Natural killer cell (primary cell): Measurements from ENCODE around the gene LDAH. TPM values are rescaled to one million over a fixed set of nuclear protein-coding genes. Genes with fewer than 3 reads are reported as not detected.

Experiments
- ATAC-seq, 3 donors: fragments of 150-1000 bp in 2 of 3; fragments of 200-7000 bp in 1 of 3; cut with Tn5 transposase; 1 replicate in 1 of 3; 2 replicates in 2 of 3; pipeline ENCODE4 v1.10.0; 2021; ENCODE audit warnings: mild to moderate bottlenecking in 2 of 3, moderate library complexity in 2 of 3
- DNase-seq, 2 donors: peaks; one replicate each; pipeline versions ENCODE4 v3.0.0 to v3.0.0-alpha.2; 2013 to 2021; ENCODE audit warnings: mixed read lengths in 1 of 2
- H3K27ac ChIP-seq: one replicate; pipeline ENCODE4 v1.5.1; 2013; ENCODE audit warnings: mild to moderate bottlenecking, low read length
- H3K27me3 ChIP-seq: one replicate; pipeline ENCODE4 v1.6.1; 2013; ENCODE audit warnings: low read length; ENCODE audit not compliant: control insufficient read depth, insufficient read depth
- H3K36me3 ChIP-seq: one replicate; pipeline ENCODE4 v1.6.1; 2013; ENCODE audit warnings: low read length; ENCODE audit not compliant: control insufficient read depth, insufficient read depth
- H3K4me1 ChIP-seq: one replicate; pipeline ENCODE4 v1.6.1; 2013; ENCODE audit warnings: low read length; ENCODE audit not compliant: control insufficient read depth, insufficient read depth
- H3K4me3 ChIP-seq: one replicate; pipeline ENCODE4 v1.5.1; 2013; ENCODE audit warnings: low read length
- H3K9me3 ChIP-seq: one replicate; pipeline ENCODE4 v1.6.1; 2013; ENCODE audit warnings: low read length; ENCODE audit not compliant: control insufficient read depth, insufficient read depth
- H3K27ac Mint-ChIP-seq, 2 donors: one replicate each; pipeline ENCODE4 v1.8.0; 2022; ENCODE audit warnings: mild to moderate bottlenecking in 2 of 2, mixed read lengths in 2 of 2, moderate library complexity in 1 of 2
- H3K27me3 Mint-ChIP-seq, 2 donors: one replicate each; pipeline ENCODE4 v1.8.0; 2022; ENCODE audit warnings: low read depth in 2 of 2, mixed read lengths in 2 of 2
- H3K36me3 Mint-ChIP-seq: one replicate; pipeline ENCODE4 v1.8.0; 2022; ENCODE audit warnings: mixed read lengths
- H3K4me1 Mint-ChIP-seq, 2 donors: one replicate each; pipeline ENCODE4 v1.8.0; 2022; ENCODE audit warnings: mixed read lengths in 2 of 2
- H3K4me3 Mint-ChIP-seq: one replicate; pipeline ENCODE4 v1.8.0; 2022; ENCODE audit warnings: mild to moderate bottlenecking, moderate library complexity, mixed read lengths
- H3K9me3 Mint-ChIP-seq, 2 donors: one replicate each; pipeline ENCODE4 v1.8.0; 2022; ENCODE audit warnings: mixed read lengths in 2 of 2
- WGBS: methylation state at CpG from one replicate; pipeline ENCODE4 v1.1.7; 2013; ENCODE audit warnings: missing lambda C conversion rate; ENCODE audit not compliant: insufficient coverage; 5-methylcytosine and 5-hydroxymethylcytosine counted together
- intact Hi-C: fragments of 100-400 bp; cut with micrococcal nuclease; formaldehyde crosslinking; loops from one replicate; pipeline ENCODE4 v1.14.2; 2022
- total RNA-seq, 4 donors: library from RNA; stranded (reverse); fragments of 120-200 nt in 1 of 4; gene quantifications; one replicate each; pipeline versions ENCODE4 v1.2.3 to v1.2.4, GENCODE V29; 2013 to 2022
- TF ChIP-seq, protein P1 (sequence below): fragments of 200-600 bp; IDR thresholded peaks from one replicate; pipeline ENCODE4 v1.8.0; 2022; ENCODE audit warnings: antibody characterized with exemption

Gene LDAH
- total RNA-seq, 3 donors from 2014 or later (not counting 1 experiment from before 2014, with no cell fraction given): 14.5 to 25.6 (median 17.2) TPM

- no peaks in the 10 kb centered on the region for H3K9me3 Mint-ChIP-seq
- Histone ChIP-seq H3K27ac (no peak overlapping the region), H3K9me3 (no peaks in the 10 kb centered on the region), H3K27me3 (no peaks in the 10 kb centered on the region), H3K4me3 (no peak overlapping the region), H3K36me3 (peaks cover 14% of the 10 kb centered on the region), H3K4me1 (no peaks in the 10 kb centered on the region)
- intact Hi-C loops: no loop called here
- H3K4me1 Mint-ChIP-seq: peaks cover 0 to 7% of the 10 kb centered on the region in 2 donors
- TF ChIP-seq, protein P1, sequence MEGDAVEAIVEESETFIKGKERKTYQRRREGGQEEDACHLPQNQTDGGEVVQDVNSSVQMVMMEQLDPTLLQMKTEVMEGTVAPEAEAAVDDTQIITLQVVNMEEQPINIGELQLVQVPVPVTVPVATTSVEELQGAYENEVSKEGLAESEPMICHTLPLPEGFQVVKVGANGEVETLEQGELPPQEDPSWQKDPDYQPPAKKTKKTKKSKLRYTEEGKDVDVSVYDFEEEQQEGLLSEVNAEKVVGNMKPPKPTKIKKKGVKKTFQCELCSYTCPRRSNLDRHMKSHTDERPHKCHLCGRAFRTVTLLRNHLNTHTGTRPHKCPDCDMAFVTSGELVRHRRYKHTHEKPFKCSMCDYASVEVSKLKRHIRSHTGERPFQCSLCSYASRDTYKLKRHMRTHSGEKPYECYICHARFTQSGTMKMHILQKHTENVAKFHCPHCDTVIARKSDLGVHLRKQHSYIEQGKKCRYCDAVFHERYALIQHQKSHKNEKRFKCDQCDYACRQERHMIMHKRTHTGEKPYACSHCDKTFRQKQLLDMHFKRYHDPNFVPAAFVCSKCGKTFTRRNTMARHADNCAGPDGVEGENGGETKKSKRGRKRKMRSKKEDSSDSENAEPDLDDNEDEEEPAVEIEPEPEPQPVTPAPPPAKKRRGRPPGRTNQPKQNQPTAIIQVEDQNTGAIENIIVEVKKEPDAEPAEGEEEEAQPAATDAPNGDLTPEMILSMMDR: no peak
- peaks cover 11% of the 10 kb centered on the region for H3K36me3 Mint-ChIP-seq
- H3K4me3 Mint-ChIP-seq: no peak overlapping the region
- H3K27ac Mint-ChIP-seq: no peak overlapping the region
- H3K27me3 Mint-ChIP-seq: no peaks in the 10 kb centered on the region
- WGBS: 87% methylated on average over 11 of the region's 11 CpGs
- no peak for DNase-seq
- no peak for ATAC-seq
Observed at GRCh38 chr2:20689428-20690264, 133.3 kb downstream of the LDAH start.

GRCh38 chr2:20687260-20687832 is 135.6 kb downstream of the LDAH start:
- no peak overlapping the region for H3K27ac Mint-ChIP-seq
- no peaks in the 10 kb centered on the region for H3K9me3 Mint-ChIP-seq
- DNase-seq: no peak
- Histone ChIP-seq H3K4me1 (no peaks in the 10 kb centered on the region), H3K9me3 (no peaks in the 10 kb centered on the region), H3K27ac (no peak overlapping the region), H3K4me3 (no peak overlapping the region), H3K36me3 (peaks cover 12% of the 10 kb centered on the region), H3K27me3 (no peaks in the 10 kb centered on the region)
- H3K36me3 Mint-ChIP-seq: peaks cover 11% of the 10 kb centered on the region
- intact Hi-C loops: no loop called here
- TF ChIP-seq, protein P1: no peak
- peaks cover 7 to 12% of the 10 kb centered on the region in 2 donors for H3K4me1 Mint-ChIP-seq
- no peak overlapping the region for H3K4me3 Mint-ChIP-seq
- no peak for ATAC-seq
- 97% methylated on average over 4 of the region's 4 CpGs for WGBS
- no peaks in the 10 kb centered on the region for H3K27me3 Mint-ChIP-seq

GRCh38 chr2:20684581-20685063 is 138.3 kb downstream of the LDAH start:
- H3K27me3 ChIP-seq: no peaks in the 10 kb centered on the region
- DNase-seq (no peak), ATAC-seq (no peak)
- Mint-ChIP-seq H3K9me3 (no peaks in the 10 kb centered on the region), H3K36me3 (peaks cover 11% of the 10 kb centered on the region), H3K4me3 (no peak overlapping the region), H3K27ac (no peak overlapping the region), H3K4me1 (peaks cover 7 to 14% of the 10 kb centered on the region in 2 donors), H3K27me3 (no peaks in the 10 kb centered on the region)
- intact Hi-C loops: no loop called here
- TF ChIP-seq, protein P1: no peak
- H3K9me3 ChIP-seq: no peaks in the 10 kb centered on the region
- no peak overlapping the region for H3K27ac ChIP-seq
- peaks cover 12% of the 10 kb centered on the region for H3K36me3 ChIP-seq
- H3K4me1 ChIP-seq: no peaks in the 10 kb centered on the region
- H3K4me3 ChIP-seq: no peak overlapping the region
- WGBS: 78% methylated on average over 6 of the region's 6 CpGs
